ENCODE data around the gene COL11A2.

The COL11A2 gene

GRCh38 chr6:33192671-33193602 lies 670 bp upstream of the COL11A2 start:
- DNase-seq (ENCODE audit: low read depth in 2 of 2), result no peak

- no peak for DNase-seq (ENCODE audit: low read depth in 2 of 2)
Observed at GRCh38 chr6:33191383-33192104, 723 bp downstream of the COL11A2 start.

GRCh38 chr6:33190504-33191107 lies 1.7 kb downstream of the COL11A2 start:
- no peak for DNase-seq (ENCODE audit: low read depth in 2 of 2)

GRCh38 chr6:33189625-33190448 lies 2.4 kb downstream of the COL11A2 start:
- no peak for DNase-seq (ENCODE audit: low read depth in 2 of 2)

GRCh38 chr6:33189164-33189563 lies 3.1 kb downstream of the COL11A2 start:
- no peak for DNase-seq (ENCODE audit: low read depth in 2 of 2)

- DNase-seq (ENCODE audit: low read depth in 2 of 2), result no peak
Observed at GRCh38 chr6:33187809-33188208, 4.5 kb downstream of the COL11A2 start.

- DNase-seq (ENCODE audit: low read depth in 2 of 2), result no peak
Observed at GRCh38 chr6:33185654-33186187, 6.5 kb downstream of the COL11A2 start.

GRCh38 chr6:33185190-33185589 lies 7.1 kb downstream of the COL11A2 start:
- no peak for DNase-seq (ENCODE audit: low read depth in 2 of 2)

- DNase-seq (ENCODE audit: low read depth in 2 of 2), result no peak
Observed at GRCh38 chr6:33183071-33183683, 9.1 kb downstream of the COL11A2 start.

GRCh38 chr6:33181141-33181540 lies 11.1 kb downstream of the COL11A2 start:
- DNase-seq (ENCODE audit: low read depth in 2 of 2), result no peak

- DNase-seq (ENCODE audit: low read depth in 2 of 2), result no peak
Observed at GRCh38 chr6:33178755-33179475, 13.4 kb downstream of the COL11A2 start.

- no peak for DNase-seq (ENCODE audit: low read depth in 2 of 2)
Observed at GRCh38 chr6:33177552-33178446, 14.5 kb downstream of the COL11A2 start.

GRCh38 chr6:33176906-33177305 lies 15.4 kb downstream of the COL11A2 start:
- DNase-seq (ENCODE audit: low read depth in 2 of 2), result no peak

- no peak for DNase-seq (ENCODE audit: low read depth in 2 of 2)
Observed at GRCh38 chr6:33175436-33176069, 16.7 kb downstream of the COL11A2 start.

GRCh38 chr6:33174784-33175183 lies 17.5 kb downstream of the COL11A2 start:
- DNase-seq (ENCODE audit: low read depth in 2 of 2), result no peak

GRCh38 chr6:33173535-33174180 lies 18.6 kb downstream of the COL11A2 start:
- no peak for DNase-seq (ENCODE audit: low read depth in 2 of 2)

GRCh38 chr6:33172688-33173534 lies 19.4 kb downstream of the COL11A2 start:
- DNase-seq (ENCODE audit: low read depth in 2 of 2), result no peak
